Lower lobe of right lung (tissue), 2 donors: ENCODE data around the gene OPTC. TPM values are rescaled to one million over a fixed set of nuclear protein-coding genes. Genes with fewer than 3 reads are reported as not detected.

Source experiments
- ATAC-seq, 2 donors: fragments of 200-7000 bp; cut with Tn5 transposase; one replicate each; pipeline ENCODE4 v1.9.1; 2020 to 2022; ENCODE audit warnings: mild to moderate bottlenecking in 2 of 2, moderate library complexity in 2 of 2
- DNase-seq: peaks from one replicate; pipeline ENCODE4 v3.0.0-alpha.2; 2020
- H3K27ac ChIP-seq: fragments of 200-600 bp; one replicate; pipeline ENCODE4 v1.8.0; 2022
- H3K27me3 ChIP-seq: fragments of 200-600 bp; one replicate; pipeline ENCODE4 v1.8.0; 2022; ENCODE audit warnings: low read depth
- H3K36me3 ChIP-seq: fragments of 200-600 bp; one replicate; pipeline ENCODE4 v1.8.0; 2022; ENCODE audit warnings: mild to moderate bottlenecking
- H3K4me1 ChIP-seq: fragments of 200-600 bp; one replicate; pipeline ENCODE4 v1.8.0; 2022
- H3K4me3 ChIP-seq: fragments of 200-600 bp; one replicate; pipeline ENCODE4 v1.8.0; 2022; ENCODE audit warnings: mild to moderate bottlenecking
- H3K9me3 ChIP-seq: fragments of 200-600 bp; one replicate; pipeline ENCODE4 v1.8.0; 2022
- intact Hi-C: fragments of 100-400 bp; cut with DNase I; formaldehyde crosslinking; loops from one replicate; pipeline ENCODE4 v1.11.0; 2022
- total RNA-seq: library from RNA; stranded (reverse); fragmentation: NEBNext Ultra II Directional; extraction: Animal tissue kit (Norgen Biotek cat#: 25700); gene quantifications from one replicate; pipeline ENCODE4 v1.2.1, GENCODE V29; 2021
- TF ChIP-seq, protein P1 (sequence below): fragments of 200-600 bp; IDR thresholded peaks from one replicate; pipeline ENCODE4 v1.8.0; 2022; ENCODE audit warnings: antibody characterized with exemption, mild to moderate bottlenecking
- donor health status: DM: no; HTN: yes; CAD: no; lungs with severe emphysema.

OPTC gene
- total RNA-seq, 1 donor from 2014 or later = not detected

DNA sequence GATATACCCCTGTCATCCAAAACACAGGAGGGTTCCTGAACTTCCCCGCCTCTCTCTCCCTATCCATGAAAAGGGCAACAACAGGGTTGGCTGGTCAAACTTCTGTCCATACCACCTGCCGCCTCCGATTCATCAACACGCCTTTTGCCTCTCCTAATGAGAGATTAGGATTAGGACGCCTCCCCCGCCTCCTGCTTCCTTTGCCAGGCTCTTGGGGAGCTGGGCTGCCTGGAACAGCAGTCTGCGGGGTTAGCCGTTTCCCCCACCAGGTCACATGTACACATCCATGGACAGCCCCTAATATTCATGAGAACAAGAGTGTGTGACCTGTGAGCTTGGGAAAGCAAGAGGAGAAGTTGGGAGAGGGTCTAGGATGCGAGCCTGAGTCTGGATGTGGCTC is 2.3 kb upstream of the OPTC start:
- Histone ChIP-seq H3K9me3 (no peaks in the 10 kb centered on the region), H3K4me3 (no peak overlapping the region), H3K27me3 (no peaks in the 10 kb centered on the region), H3K27ac (no peak overlapping the region), H3K36me3 (no peaks in the 10 kb centered on the region), H3K4me1 (peaks cover 15% of the 10 kb centered on the region)
- DNase-seq (no peak), ATAC-seq (no peak)
- TF ChIP-seq, protein P1, sequence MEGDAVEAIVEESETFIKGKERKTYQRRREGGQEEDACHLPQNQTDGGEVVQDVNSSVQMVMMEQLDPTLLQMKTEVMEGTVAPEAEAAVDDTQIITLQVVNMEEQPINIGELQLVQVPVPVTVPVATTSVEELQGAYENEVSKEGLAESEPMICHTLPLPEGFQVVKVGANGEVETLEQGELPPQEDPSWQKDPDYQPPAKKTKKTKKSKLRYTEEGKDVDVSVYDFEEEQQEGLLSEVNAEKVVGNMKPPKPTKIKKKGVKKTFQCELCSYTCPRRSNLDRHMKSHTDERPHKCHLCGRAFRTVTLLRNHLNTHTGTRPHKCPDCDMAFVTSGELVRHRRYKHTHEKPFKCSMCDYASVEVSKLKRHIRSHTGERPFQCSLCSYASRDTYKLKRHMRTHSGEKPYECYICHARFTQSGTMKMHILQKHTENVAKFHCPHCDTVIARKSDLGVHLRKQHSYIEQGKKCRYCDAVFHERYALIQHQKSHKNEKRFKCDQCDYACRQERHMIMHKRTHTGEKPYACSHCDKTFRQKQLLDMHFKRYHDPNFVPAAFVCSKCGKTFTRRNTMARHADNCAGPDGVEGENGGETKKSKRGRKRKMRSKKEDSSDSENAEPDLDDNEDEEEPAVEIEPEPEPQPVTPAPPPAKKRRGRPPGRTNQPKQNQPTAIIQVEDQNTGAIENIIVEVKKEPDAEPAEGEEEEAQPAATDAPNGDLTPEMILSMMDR = no peak
- intact Hi-C loops = no loop called here

DNA sequence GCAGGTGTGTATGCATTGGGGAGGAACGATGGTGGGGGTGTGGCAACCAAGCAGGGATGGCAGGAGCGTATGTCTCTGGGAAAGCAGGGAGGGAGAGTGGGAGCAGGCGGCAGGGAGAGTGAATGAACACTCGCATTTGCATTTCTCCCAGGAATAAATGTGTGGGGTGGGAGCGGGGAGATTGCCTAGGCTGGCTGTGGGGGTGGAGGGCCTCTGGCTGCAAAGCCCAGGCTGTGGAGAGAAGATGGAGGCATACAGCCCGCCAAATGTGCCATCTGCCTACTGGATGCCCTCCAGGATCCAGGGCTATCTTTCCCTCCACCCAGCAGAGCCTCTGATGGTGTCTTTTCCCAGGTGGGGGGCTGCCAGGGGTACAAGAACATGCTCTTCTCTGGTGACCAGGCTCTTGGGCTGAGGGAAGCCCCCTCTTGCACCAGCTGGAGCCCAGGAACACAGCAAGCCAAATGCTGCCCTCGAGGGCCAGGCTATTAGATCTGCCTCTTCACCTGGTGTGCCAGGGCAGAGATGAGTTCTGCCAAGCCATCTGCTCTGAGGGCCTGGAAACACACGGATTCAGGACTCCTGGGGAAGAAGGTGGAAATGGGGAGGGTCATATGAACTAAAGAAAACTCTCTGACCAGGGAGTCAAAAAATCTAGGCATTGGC is 1.7 kb upstream of the OPTC start:
- Histone ChIP-seq H3K4me3 (no peak overlapping the region), H3K27ac (no peak overlapping the region), H3K4me1 (peaks cover 10% of the 10 kb centered on the region), H3K9me3 (no peaks in the 10 kb centered on the region), H3K36me3 (no peaks in the 10 kb centered on the region), H3K27me3 (no peaks in the 10 kb centered on the region)
- ATAC-seq (no peak), DNase-seq (no peak)
- intact Hi-C loops = no loop called here
- TF ChIP-seq, protein P1 = no peak

DNA sequence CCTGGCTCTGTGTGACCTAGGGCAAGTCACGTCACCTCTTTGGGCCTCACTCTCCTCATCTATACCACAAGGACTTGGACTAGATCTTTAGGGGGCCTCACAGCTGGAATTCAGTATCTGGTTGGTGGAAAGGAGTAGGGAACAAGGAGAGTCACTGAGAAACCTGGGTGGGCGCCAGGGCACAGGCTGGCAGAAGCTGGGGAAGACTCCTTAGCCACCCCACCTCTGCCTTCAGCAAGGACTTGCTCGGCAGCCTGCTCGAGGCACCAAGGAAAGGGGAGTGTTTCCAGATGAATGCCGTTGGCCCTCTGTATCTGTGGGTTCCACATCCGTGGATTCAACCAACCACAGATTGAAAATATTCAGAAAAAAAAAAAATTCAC is 1.2 kb upstream of the OPTC start:
- ATAC-seq (no peak), DNase-seq (no peak)
- H3K4me1 ChIP-seq = peaks cover 5% of the 10 kb centered on the region
- no peaks in the 10 kb centered on the region for H3K9me3 ChIP-seq
- H3K27me3 ChIP-seq = no peaks in the 10 kb centered on the region
- intact Hi-C loops = no loop called here
- TF ChIP-seq, protein P1 = no peak
- no peak overlapping the region for H3K27ac ChIP-seq
- H3K36me3 ChIP-seq = no peaks in the 10 kb centered on the region
- no peak overlapping the region for H3K4me3 ChIP-seq

DNA sequence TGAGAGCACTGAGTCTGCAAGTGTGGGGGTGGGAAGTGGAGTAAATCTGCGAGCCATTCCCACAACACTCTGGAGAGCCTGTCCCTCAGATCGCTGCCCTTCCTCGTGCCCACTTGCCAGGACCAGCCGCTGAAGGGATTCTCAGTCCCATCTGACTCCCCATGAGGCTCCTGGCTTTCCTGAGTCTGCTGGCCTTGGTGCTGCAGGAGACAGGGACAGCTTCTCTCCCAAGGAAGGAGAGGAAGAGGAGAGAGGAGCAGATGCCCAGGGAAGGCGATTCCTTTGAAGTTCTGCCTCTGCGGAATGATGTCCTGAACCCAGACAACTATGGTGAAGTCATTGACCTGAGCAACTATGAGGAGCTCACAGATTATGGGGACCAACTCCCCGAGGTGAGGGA is 1.9 kb downstream of the OPTC start:
- Histone ChIP-seq H3K9me3 (no peaks in the 10 kb centered on the region), H3K36me3 (no peaks in the 10 kb centered on the region), H3K27ac (no peak overlapping the region), H3K27me3 (no peaks in the 10 kb centered on the region), H3K4me1 (no peaks in the 10 kb centered on the region), H3K4me3 (no peak overlapping the region)
- no peak for DNase-seq
- no peak for ATAC-seq
- TF ChIP-seq, protein P1 = no peak
- intact Hi-C loops = no loop called here

DNA sequence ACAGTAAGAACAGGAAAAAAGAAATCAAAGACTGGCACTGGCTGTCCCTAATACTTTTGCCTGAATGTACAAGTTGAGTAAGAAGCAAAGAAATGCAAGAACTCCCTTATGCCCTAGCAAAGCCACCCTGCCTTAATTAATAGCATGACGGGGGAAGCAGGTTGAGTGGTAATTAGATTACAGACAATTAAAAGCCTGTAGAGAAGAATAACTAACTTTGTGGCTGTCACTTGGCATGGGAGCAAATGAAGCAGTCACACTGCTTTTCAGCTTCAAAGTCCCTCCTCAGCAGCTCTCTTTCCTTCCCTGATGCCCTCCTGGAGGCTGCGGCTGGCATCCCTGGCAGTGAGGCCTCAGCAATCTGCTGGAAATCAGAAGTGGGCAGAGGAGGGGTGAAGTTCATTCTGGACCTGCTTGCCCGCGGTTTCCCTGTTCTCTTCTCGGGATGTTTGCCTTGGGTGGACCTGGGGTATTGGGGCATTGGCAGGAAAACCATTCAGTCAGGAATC is 3.4 kb downstream of the OPTC start:
- Histone ChIP-seq H3K4me1 (no peaks in the 10 kb centered on the region), H3K4me3 (no peak overlapping the region), H3K27me3 (no peaks in the 10 kb centered on the region), H3K27ac (no peak overlapping the region), H3K9me3 (no peaks in the 10 kb centered on the region), H3K36me3 (no peaks in the 10 kb centered on the region)
- TF ChIP-seq, protein P1 = no peak
- no peak for DNase-seq
- intact Hi-C loops = no loop called here
- no peak for ATAC-seq
